ENCODE measurements around the gene UQCRC1.

The UQCRC1 gene

GRCh38 chr3:48581621-48582481, 27.6 kb downstream of the UQCRC1 start:
- no peak overlapping the region for H3K4me3 ChIP-seq (ENCODE audit: low read depth, low read length)
- no peak for DNase-seq (ENCODE audit: low read depth, low spot score)
- TF ChIP-seq CTCF (IDR thresholded peaks at IDR 0.05; ENCODE audit: low read depth, low read length) = no peak
- in situ Hi-C loops (cut with HindIII; ENCODE audit: low sequenced_read_pairs) = no loop called here

DNA sequence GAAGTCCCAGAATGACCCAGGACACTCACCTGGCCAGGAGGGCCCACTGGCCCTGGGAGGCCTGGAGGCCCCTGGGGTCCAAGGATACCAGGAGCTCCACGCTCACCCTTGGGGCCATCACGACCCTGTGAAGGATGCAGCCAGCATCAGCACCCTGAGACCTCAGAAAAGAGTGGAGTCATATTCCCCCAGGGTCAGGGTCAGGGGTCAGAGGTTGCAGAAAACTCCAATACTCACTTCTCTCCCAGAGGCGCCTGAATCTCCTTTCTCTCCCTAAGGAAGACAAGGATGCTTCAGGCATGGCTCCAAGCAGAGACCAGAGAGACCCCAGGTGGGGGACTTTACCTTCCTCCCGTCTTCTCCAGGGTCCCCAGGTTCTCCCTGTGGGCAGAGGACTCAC, 32.8 kb downstream of the UQCRC1 start:
- TF ChIP-seq CTCF (IDR thresholded peaks at IDR 0.05; ENCODE audit: low read depth, low read length) = no peak
- in situ Hi-C loops (cut with HindIII; ENCODE audit: low sequenced_read_pairs) = no loop called here
- DNase-seq (ENCODE audit: low read depth, low spot score) = no peak
- H3K4me3 ChIP-seq (ENCODE audit: low read depth, low read length) = no peak overlapping the region

- no peak overlapping the region for H3K4me3 ChIP-seq (ENCODE audit: low read depth, low read length)
- no peak for TF ChIP-seq CTCF (IDR thresholded peaks at IDR 0.05; ENCODE audit: low read depth, low read length)
- no peak for DNase-seq (ENCODE audit: low read depth, low spot score)
- in situ Hi-C loops (cut with HindIII; ENCODE audit: low sequenced_read_pairs) = no loop called here
These were observed 34.1 kb downstream of the UQCRC1 start for GRCh38 chr3:48575366-48575765.

GRCh38 chr3:48573973-48574585, 35.4 kb downstream of the UQCRC1 start:
- H3K4me3 ChIP-seq (ENCODE audit: low read depth, low read length) = no peak overlapping the region
- no peak for DNase-seq (ENCODE audit: low read depth, low spot score)
- in situ Hi-C loops (cut with HindIII; ENCODE audit: low sequenced_read_pairs) = no loop called here
- no peak for TF ChIP-seq CTCF (IDR thresholded peaks at IDR 0.05; ENCODE audit: low read depth, low read length)

DNA sequence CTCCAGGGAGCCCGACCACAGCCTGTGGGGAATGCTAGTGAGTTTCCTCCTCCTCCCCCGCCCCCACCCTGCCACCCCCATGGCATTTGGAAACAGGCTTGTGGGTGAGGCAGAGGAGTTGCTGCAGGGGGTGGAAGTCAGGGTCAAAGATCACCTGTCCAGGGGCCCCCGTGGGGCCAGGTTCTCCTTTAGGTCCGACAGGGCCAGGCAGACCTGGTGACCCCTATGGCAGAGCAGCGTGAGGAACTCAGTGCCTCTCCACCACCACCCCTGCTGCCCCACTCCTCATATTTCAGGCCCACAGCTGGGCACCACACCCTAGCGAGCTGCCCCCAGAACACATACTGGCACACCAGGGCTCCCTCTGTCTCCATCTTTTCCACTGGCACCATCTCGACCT, 36.9 kb downstream of the UQCRC1 start:
- TF ChIP-seq CTCF (IDR thresholded peaks at IDR 0.05; ENCODE audit: low read depth, low read length) = no peak
- no peak for DNase-seq (ENCODE audit: low read depth, low spot score)
- H3K4me3 ChIP-seq (ENCODE audit: low read depth, low read length) = no peak overlapping the region
- in situ Hi-C loops (cut with HindIII; ENCODE audit: low sequenced_read_pairs) = no loop called here

GRCh38 chr3:48571938-48572337, 37.5 kb downstream of the UQCRC1 start:
- in situ Hi-C loops (cut with HindIII; ENCODE audit: low sequenced_read_pairs) = no loop called here
- H3K4me3 ChIP-seq (ENCODE audit: low read depth, low read length) = no peak overlapping the region
- TF ChIP-seq CTCF (IDR thresholded peaks at IDR 0.05; ENCODE audit: low read depth, low read length) = no peak
- no peak for DNase-seq (ENCODE audit: low read depth, low spot score)
